Measurements from ENCODE around the gene CAMTA1.

- TF ChIP-seq, protein P1, sequence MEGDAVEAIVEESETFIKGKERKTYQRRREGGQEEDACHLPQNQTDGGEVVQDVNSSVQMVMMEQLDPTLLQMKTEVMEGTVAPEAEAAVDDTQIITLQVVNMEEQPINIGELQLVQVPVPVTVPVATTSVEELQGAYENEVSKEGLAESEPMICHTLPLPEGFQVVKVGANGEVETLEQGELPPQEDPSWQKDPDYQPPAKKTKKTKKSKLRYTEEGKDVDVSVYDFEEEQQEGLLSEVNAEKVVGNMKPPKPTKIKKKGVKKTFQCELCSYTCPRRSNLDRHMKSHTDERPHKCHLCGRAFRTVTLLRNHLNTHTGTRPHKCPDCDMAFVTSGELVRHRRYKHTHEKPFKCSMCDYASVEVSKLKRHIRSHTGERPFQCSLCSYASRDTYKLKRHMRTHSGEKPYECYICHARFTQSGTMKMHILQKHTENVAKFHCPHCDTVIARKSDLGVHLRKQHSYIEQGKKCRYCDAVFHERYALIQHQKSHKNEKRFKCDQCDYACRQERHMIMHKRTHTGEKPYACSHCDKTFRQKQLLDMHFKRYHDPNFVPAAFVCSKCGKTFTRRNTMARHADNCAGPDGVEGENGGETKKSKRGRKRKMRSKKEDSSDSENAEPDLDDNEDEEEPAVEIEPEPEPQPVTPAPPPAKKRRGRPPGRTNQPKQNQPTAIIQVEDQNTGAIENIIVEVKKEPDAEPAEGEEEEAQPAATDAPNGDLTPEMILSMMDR (IDR thresholded peaks at IDR 0.05), result no peak
- no peak for TF ChIP-seq EZH2 (IDR thresholded peaks at IDR 0.05)
Observed at GRCh38 chr1:6959491-6959890, 174.2 kb downstream of the CAMTA1 start.

Data from neural progenitor cell (in vitro differentiated cells).